ENCODE measurements around the gene DUSP15. TPM values are rescaled to one million over a fixed set of nuclear protein-coding genes. Genes with fewer than 3 reads are reported as not detected.

Gene DUSP15
- total and polyA plus RNA-seq, 12 donors: 0.90 to 7.2 (median 5.0) TPM

- no peak for TF ChIP-seq CTCF (IDR thresholded peaks at IDR 0.05)
- no peaks in the 10 kb centered on the region for H3K36me3 ChIP-seq
- H3K9me3 ChIP-seq: no peaks in the 10 kb centered on the region
- WGBS, 2 donors: 1% methylated on average over 20 of the region's 20 CpGs
- H3K4me3 ChIP-seq: peak overlapping the region; percentile 38 to 65 (median 59)
- ATAC-seq (peak; percentile 5 to 48 (median 26)), DNase-seq (no peak)
- H3K27me3 ChIP-seq: peaks cover 0 to 48% (median 11%) of the 10 kb centered on the region in 7 donors
- intact Hi-C loops (cut with DNase I): no loop called here
- peak overlapping the region in 1 of 10 donors; percentile 50 for H3K27ac ChIP-seq
- H3K4me1 ChIP-seq: peaks cover 9 to 22% (median 17%) of the 10 kb centered on the region in 9 donors
Observed at GRCh38 chr20:31861135-31861384, 9.3 kb downstream of the DUSP15 start.

GRCh38 chr20:31860390-31861134, 9.8 kb downstream of the DUSP15 start:
- peaks cover 9 to 22% (median 17%) of the 10 kb centered on the region in 9 donors for H3K4me1 ChIP-seq
- H3K4me3 ChIP-seq: peak overlapping the region; percentile 38 to 65 (median 59)
- TF ChIP-seq CTCF (IDR thresholded peaks at IDR 0.05): no peak
- H3K9me3 ChIP-seq: no peaks in the 10 kb centered on the region
- ATAC-seq: peak in 7 of 8 donors; percentile 31 to 71 (median 57)
- DNase-seq: no peak
- H3K27ac ChIP-seq: no peak overlapping the region
- intact Hi-C loops (cut with DNase I): no loop called here
- H3K36me3 ChIP-seq: no peaks in the 10 kb centered on the region
- 3 to 8% methylated on average over 15 of the region's 15 CpGs for whole genome bisulfite sequencing, 2 donors
- H3K27me3 ChIP-seq: peaks cover 0 to 48% (median 15%) of the 10 kb centered on the region in 7 donors

- Histone ChIP-seq H3K27me3 (peaks cover 0 to 48% (median 18%) of the 10 kb centered on the region in 7 donors), H3K9me3 (no peaks in the 10 kb centered on the region), H3K27ac (no peak overlapping the region), H3K4me1 (peaks cover 9 to 22% (median 17%) of the 10 kb centered on the region in 9 donors), H3K4me3 (peak overlapping the region in 1 of 10 donors; percentile 62), H3K36me3 (no peaks in the 10 kb centered on the region)
- DNase-seq: no peak
- 60 to 71% methylated on average over 7 of the region's 7 CpGs for WGBS, 2 donors
- no peak for ATAC-seq
- intact Hi-C loops (cut with DNase I): loop anchor here in 7 of 10 donors (5.0 to 10.0 kb wide), 5 partner anchors 92 to 235 kb away; partner anchors contain the start of gene PDRG1 (in 1 of the 7)
- TF ChIP-seq CTCF (IDR thresholded peaks at IDR 0.05): no peak
Observed at GRCh38 chr20:31859998-31860380, 10.3 kb downstream of the DUSP15 start.

- Histone ChIP-seq H3K36me3 (no peaks in the 10 kb centered on the region), H3K9me3 (no peaks in the 10 kb centered on the region), H3K27me3 (peaks cover 0 to 48% (median 21%) of the 10 kb centered on the region in 7 donors), H3K27ac (no peak overlapping the region), H3K4me3 (no peak overlapping the region), H3K4me1 (peaks cover 9 to 22% (median 17%) of the 10 kb centered on the region in 9 donors)
- intact Hi-C loops (cut with DNase I): loop anchor here in 7 of 10 donors (5.0 to 10.0 kb wide), 5 partner anchors 93 to 235 kb away; partner anchors contain the start of gene PDRG1 (in 1 of the 7)
- no peak for ATAC-seq
- no peak for DNase-seq
- no peak for TF ChIP-seq CTCF (IDR thresholded peaks at IDR 0.05)
- WGBS, 2 donors: 91 to 92% methylated on average over 5 of the region's 5 CpGs
Observed at GRCh38 chr20:31859266-31859997, 10.9 kb downstream of the DUSP15 start.
